Measurements from ENCODE around the gene PCBP3. TPM values are rescaled to one million over a fixed set of nuclear protein-coding genes. Genes with fewer than 3 reads are reported as not detected.

Gene PCBP3
- total and polyA plus RNA-seq, 2 donors (not counting 3 experiments of a cell fraction or from before 2014, with no cell fraction given): 0.06 to 1.1 TPM

DNA sequence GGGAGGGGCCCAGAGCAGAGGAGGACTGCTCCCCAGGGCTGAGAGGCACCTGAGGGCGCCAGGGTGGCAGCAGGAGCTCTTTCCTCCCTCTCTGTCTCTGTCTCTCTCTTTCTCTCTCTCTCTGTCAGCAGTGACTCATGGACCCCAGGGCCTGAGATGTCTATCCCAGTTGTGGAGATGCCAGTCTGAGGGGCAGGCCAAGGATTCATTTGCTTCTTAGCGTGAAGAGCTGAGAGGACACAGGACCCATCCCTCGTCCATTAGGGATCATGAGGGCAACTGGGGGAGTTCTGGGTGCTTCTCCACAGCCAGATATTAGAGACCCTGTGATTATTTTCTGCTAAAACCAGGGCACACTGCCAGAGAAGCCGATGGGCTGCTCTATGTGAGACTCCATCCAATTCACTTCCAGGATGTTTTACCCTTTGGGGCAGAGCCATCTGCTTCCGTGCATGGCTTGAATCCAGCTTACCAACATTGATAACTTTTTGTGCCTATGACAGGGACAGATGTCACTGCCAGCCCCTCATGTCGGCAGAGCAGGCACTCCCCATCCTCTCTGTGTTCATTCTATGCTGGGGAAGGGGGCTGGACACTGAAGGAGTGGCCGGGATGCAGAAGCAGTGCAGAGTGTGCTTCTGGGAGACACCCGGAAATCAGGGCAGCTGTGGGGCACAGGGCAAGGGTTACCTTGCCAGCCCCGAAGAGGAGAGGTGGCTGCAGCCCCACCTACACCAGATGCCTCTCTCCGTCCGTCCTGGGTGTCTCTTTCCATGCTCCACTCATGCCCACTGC, 4.1 kb upstream of the PCBP3 start:
- H3K27ac ChIP-seq (ENCODE audit: insufficient read depth, low read depth, low read length): no peak overlapping the region
- H3K9me1 ChIP-seq (replicated peaks; ENCODE audit: control insufficient read depth, extremely low read depth, insufficient read depth, low read length): no peaks in the 10 kb centered on the region
- no peaks in the 10 kb centered on the region for H3K4me1 ChIP-seq (ENCODE audit: control insufficient read depth, extremely low read depth, insufficient read depth, low read length)
- ChIA-PET POLR2A (no interaction called here), CTCF (interaction anchor here (1.0 kb wide), 1 partner anchor 80 kb away, joined by 3 read pairs; no protein-coding TSS in a partner anchor)
- H3K9me3 ChIP-seq (replicated peaks; ENCODE audit: control insufficient read depth, insufficient read depth, low read length): no peaks in the 10 kb centered on the region
- H3K36me3 ChIP-seq (ENCODE audit: control insufficient read depth in 2 of 2, extremely low read depth in 1 of 2, insufficient read depth in 2 of 2, low read length in 2 of 2): no peaks in the 10 kb centered on the region
- no peak overlapping the region for H2AFZ ChIP-seq (ENCODE audit: low read depth, low read length)
- TF ChIP-seq EZH2 (IDR thresholded peaks at IDR 0.05; ENCODE audit: borderline replicate concordance, low read depth, low read length, severe bottlenecking): no peak
- no peak for TF ChIP-seq GATA2 (IDR thresholded peaks at IDR 0.05; ENCODE audit: insufficient read depth, insufficient read length, low read depth, low read length)
- TF ChIP-seq, protein P1, sequence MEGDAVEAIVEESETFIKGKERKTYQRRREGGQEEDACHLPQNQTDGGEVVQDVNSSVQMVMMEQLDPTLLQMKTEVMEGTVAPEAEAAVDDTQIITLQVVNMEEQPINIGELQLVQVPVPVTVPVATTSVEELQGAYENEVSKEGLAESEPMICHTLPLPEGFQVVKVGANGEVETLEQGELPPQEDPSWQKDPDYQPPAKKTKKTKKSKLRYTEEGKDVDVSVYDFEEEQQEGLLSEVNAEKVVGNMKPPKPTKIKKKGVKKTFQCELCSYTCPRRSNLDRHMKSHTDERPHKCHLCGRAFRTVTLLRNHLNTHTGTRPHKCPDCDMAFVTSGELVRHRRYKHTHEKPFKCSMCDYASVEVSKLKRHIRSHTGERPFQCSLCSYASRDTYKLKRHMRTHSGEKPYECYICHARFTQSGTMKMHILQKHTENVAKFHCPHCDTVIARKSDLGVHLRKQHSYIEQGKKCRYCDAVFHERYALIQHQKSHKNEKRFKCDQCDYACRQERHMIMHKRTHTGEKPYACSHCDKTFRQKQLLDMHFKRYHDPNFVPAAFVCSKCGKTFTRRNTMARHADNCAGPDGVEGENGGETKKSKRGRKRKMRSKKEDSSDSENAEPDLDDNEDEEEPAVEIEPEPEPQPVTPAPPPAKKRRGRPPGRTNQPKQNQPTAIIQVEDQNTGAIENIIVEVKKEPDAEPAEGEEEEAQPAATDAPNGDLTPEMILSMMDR (IDR thresholded peaks at IDR 0.05; ENCODE audit: extremely low read depth in 1 of 2, insufficient read depth in 1 of 2, low read depth in 1 of 2, low read length in 2 of 2): no peak
- no peak for TF ChIP-seq MYC (IDR thresholded peaks at IDR 0.05; ENCODE audit: low read depth, low read length)
- no peak for TF ChIP-seq POLR2A (IDR thresholded peaks at IDR 0.05; ENCODE audit: low read depth, low read length)
- no peak for TF ChIP-seq MAX (IDR thresholded peaks at IDR 0.05; ENCODE audit: insufficient read depth, insufficient read length)
- no peak for TF ChIP-seq JUN (IDR thresholded peaks at IDR 0.05; ENCODE audit: borderline replicate concordance, insufficient read depth, insufficient read length, low read depth)
- TF ChIP-seq FOS (IDR thresholded peaks at IDR 0.05; ENCODE audit: borderline replicate concordance, insufficient read depth, low read length): no peak
- TF ChIP-seq POLR2AphosphoS5 (IDR thresholded peaks at IDR 0.05; ENCODE audit: insufficient read depth, low read depth, low read length): no peak
- no peak overlapping the region for H3K9ac ChIP-seq (replicated peaks; ENCODE audit: extremely low read depth, insufficient read depth, low read length)
- DNase-seq (ENCODE audit: low read depth, low spot score): no peak
- FAIRE-seq: no peak
- H4K20me1 ChIP-seq (replicated peaks; ENCODE audit: control insufficient read depth, extremely low read depth, insufficient read depth, low read length): no peaks in the 10 kb centered on the region
- peaks cover 2 to 19% of the 10 kb centered on the region in 2 experiments for H3K27me3 ChIP-seq (ENCODE audit: control insufficient read depth in 2 of 2, insufficient read depth in 2 of 2, low read length in 2 of 2)
- intact Hi-C loops (cut with micrococcal nuclease): no loop called here
- H3K4me3 ChIP-seq (replicated peaks in 1 of 3; ENCODE audit: insufficient read depth in 1 of 3, low read depth in 1 of 3, low read length in 3 of 3): no peak overlapping the region
- dilution Hi-C loops (cut with MboI; ENCODE audit: extremely low pct_ligation_motif_present, low sequenced_read_pairs): no loop called here
- no TSS peak for BruUV-seq (replicated peaks)
- H3K79me2 ChIP-seq (ENCODE audit: control insufficient read depth, insufficient read depth, low read length): no peaks in the 10 kb centered on the region
- no peak overlapping the region for H3K4me2 ChIP-seq (ENCODE audit: insufficient read depth, low read length)

All from endothelial cell of umbilical vein (primary cell).